ENCODE measurements around the gene CDH11.

DNA sequence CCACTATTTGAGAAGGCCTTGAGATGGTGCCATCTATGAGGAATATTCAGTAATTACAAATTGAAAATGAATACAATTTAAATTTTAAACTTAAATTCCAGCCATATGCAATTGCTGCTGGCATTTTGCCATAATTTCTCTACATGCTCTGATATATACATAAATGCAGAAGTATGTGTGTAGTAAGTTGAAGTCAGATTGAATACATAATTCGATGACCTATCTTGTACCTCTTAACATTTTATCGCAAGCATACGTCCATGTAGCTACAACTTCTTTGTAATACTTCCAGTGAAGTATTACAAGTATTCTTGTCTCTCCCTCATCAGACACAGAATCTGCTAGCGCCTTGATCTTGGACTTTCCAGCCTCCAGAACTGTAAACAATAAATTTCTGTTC lies 26.0 kb downstream of the CDH11 start:
- TF ChIP-seq, protein P1, sequence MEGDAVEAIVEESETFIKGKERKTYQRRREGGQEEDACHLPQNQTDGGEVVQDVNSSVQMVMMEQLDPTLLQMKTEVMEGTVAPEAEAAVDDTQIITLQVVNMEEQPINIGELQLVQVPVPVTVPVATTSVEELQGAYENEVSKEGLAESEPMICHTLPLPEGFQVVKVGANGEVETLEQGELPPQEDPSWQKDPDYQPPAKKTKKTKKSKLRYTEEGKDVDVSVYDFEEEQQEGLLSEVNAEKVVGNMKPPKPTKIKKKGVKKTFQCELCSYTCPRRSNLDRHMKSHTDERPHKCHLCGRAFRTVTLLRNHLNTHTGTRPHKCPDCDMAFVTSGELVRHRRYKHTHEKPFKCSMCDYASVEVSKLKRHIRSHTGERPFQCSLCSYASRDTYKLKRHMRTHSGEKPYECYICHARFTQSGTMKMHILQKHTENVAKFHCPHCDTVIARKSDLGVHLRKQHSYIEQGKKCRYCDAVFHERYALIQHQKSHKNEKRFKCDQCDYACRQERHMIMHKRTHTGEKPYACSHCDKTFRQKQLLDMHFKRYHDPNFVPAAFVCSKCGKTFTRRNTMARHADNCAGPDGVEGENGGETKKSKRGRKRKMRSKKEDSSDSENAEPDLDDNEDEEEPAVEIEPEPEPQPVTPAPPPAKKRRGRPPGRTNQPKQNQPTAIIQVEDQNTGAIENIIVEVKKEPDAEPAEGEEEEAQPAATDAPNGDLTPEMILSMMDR (IDR thresholded peaks at IDR 0.05 in 4 of 5, conservative IDR thresholded peaks at IDR 0.05 in 1 of 5): no peak
- no peak for TF ChIP-seq POLR2A (IDR thresholded peaks at IDR 0.05)

Measured in gastrocnemius medialis (tissue), 4 donors.